A673 (cell line): ENCODE data around the gene BLID. TPM values are rescaled to one million over a fixed set of nuclear protein-coding genes. Genes with fewer than 3 reads are reported as not detected.

Source experiments
- BruUV-seq: library from RNA; stranded (reverse); fragments of 400-500 nt; replicated peaks from 2 replicates; lab custom pipeline; 2021; lab: Mats Ljungman, UMichigan
- CTCF ChIA-PET: fragments of 300-600 bp; sonication (Branson Sonifier 250); formaldehyde crosslinking; loops from one replicate; lab custom pipeline; 2022; ENCODE audit warnings: antibody characterized with exemption; lab: Charles Lee
- POLR2A ChIA-PET: fragments of 300-600 bp; sonication (Branson Sonifier 250); formaldehyde crosslinking; loops from one replicate; lab custom pipeline; 2022; ENCODE audit warnings: antibody characterized with exemption; ENCODE audit not compliant: low non-redundant PET; lab: Charles Lee
- DNase-seq: peaks from one replicate; pipeline ENCODE4 v3.0.0-alpha.2; 2015; ENCODE audit warnings: low spot score
- H3K27ac ChIP-seq: fragments of 200-600 bp; sonication (generic); 2 replicates; pipeline ENCODE4 v1.5.1; 2016; ENCODE audit warnings: mixed run types, low read depth, mild to moderate bottlenecking, mixed read lengths, antibody characterized with exemption, low read length; ENCODE audit not compliant: poor library complexity, severe bottlenecking
- H3K27me3 ChIP-seq: fragments of 200-600 bp; sonication (generic); replicated peaks from 2 replicates; pipeline ENCODE4 v1.6.1; 2017; ENCODE audit warnings: mixed run types, low read depth, mild to moderate bottlenecking, mixed read lengths, antibody characterized with exemption, low read length; ENCODE audit not compliant: insufficient read depth, poor library complexity
- H3K36me3 ChIP-seq: fragments of 200-600 bp; sonication (generic); 2 replicates; pipeline ENCODE4 v1.6.1; 2016; ENCODE audit warnings: mixed run types, mild to moderate bottlenecking, mixed read lengths, antibody characterized with exemption, low read length; ENCODE audit not compliant: insufficient read depth, poor library complexity, severe bottlenecking
- H3K4me1 ChIP-seq: fragments of 200-600 bp; sonication (generic); 2 replicates; pipeline ENCODE4 v1.6.1; 2017; ENCODE audit warnings: mixed run types, mild to moderate bottlenecking, mixed read lengths, antibody characterized with exemption, low read length; ENCODE audit not compliant: insufficient read depth, poor library complexity, severe bottlenecking
- H3K4me3 ChIP-seq: fragments of 200-600 bp; sonication (generic); 2 replicates; pipeline ENCODE4 v1.5.1; 2016; ENCODE audit warnings: low read depth, mixed run types, mild to moderate bottlenecking, mixed read lengths, low read length; ENCODE audit not compliant: poor library complexity, severe bottlenecking
- H3K9me3 ChIP-seq: fragments of 200-600 bp; sonication (generic); 2 replicates; pipeline ENCODE4 v1.6.1; 2016; ENCODE audit warnings: mixed run types, low read depth, mild to moderate bottlenecking, mixed read lengths, antibody characterized with exemption, low read length; ENCODE audit not compliant: poor library complexity, severe bottlenecking
- EZH2 ChIP-seq: fragments of 200-600 bp; sonication (generic); IDR thresholded peaks from 2 replicates; pipeline ENCODE4 v1.6.1; 2017; ENCODE audit warnings: borderline replicate concordance, low read depth, mild to moderate bottlenecking, mixed read lengths, antibody characterized with exemption, low read length; ENCODE audit not compliant: poor library complexity, severe bottlenecking
- intact Hi-C: fragments of 100-400 bp; cut with micrococcal nuclease; formaldehyde crosslinking; loops from one replicate; pipeline ENCODE4 v1.10.0; 2022; ENCODE audit not compliant: unreplicated experiment
- total RNA-seq: library from RNA; stranded (reverse); gene quantifications from 2 replicates; pipeline ENCODE4 v1.2.3, GENCODE V29; 2021
- TF ChIP-seq, protein P1 (sequence below): fragments of 300-800, 200-600 bp; sonication (generic); conservative IDR thresholded peaks from 2 replicates; pipeline ENCODE4 v1.5.1; 2017; ENCODE audit warnings: low read depth, mild to moderate bottlenecking, antibody characterized with exemption, low read length, moderate library complexity, mixed read lengths

BLID gene
- total RNA-seq, 1 experiment from 2014 or later: 0.82 TPM

- ChIA-PET CTCF (no interaction called here), POLR2A (no interaction called here)
- intact Hi-C loops: loop anchor here (5.0 kb wide), 2 partner anchors 43 to 52 kb away; no protein-coding TSS in a partner anchor
- Histone ChIP-seq H3K4me1 (peaks cover 38% of the 10 kb centered on the region), H3K9me3 (no peaks in the 10 kb centered on the region), H3K27me3 (no peaks in the 10 kb centered on the region), H3K36me3 (no peaks in the 10 kb centered on the region), H3K27ac (peak overlapping the region; percentile 81), H3K4me3 (peak overlapping the region; percentile 49)
- peak; percentile 90 for DNase-seq
- TF ChIP-seq, protein P1, sequence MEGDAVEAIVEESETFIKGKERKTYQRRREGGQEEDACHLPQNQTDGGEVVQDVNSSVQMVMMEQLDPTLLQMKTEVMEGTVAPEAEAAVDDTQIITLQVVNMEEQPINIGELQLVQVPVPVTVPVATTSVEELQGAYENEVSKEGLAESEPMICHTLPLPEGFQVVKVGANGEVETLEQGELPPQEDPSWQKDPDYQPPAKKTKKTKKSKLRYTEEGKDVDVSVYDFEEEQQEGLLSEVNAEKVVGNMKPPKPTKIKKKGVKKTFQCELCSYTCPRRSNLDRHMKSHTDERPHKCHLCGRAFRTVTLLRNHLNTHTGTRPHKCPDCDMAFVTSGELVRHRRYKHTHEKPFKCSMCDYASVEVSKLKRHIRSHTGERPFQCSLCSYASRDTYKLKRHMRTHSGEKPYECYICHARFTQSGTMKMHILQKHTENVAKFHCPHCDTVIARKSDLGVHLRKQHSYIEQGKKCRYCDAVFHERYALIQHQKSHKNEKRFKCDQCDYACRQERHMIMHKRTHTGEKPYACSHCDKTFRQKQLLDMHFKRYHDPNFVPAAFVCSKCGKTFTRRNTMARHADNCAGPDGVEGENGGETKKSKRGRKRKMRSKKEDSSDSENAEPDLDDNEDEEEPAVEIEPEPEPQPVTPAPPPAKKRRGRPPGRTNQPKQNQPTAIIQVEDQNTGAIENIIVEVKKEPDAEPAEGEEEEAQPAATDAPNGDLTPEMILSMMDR: no peak
- TF ChIP-seq EZH2: no peak
- BruUV-seq: no TSS peak
Observed at GRCh38 chr11:122159173-122159721, 43.2 kb upstream of the BLID start.

DNA sequence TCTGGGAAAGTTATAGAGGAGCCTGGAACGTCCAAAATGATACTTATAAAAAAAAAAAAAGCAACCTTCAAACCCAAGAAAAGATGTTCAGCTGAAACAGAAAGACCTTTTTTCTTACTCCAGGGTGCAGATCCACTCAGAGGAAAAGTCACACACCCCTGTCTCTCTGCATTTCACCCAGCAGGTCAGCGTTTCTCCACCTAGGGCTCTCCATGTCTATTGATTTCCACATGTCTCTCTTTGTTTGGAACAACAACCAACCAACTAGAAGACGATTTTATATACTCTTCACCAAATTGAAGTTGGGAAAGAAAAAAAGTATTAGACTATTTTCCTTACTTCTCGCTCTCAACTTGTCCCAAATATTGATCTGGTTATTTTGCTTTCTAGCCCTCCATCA, 42.2 kb upstream of the BLID start:
- no TSS peak for BruUV-seq
- DNase-seq: no peak
- ChIA-PET POLR2A (no interaction called here), CTCF (no interaction called here)
- Histone ChIP-seq H3K36me3 (no peaks in the 10 kb centered on the region), H3K9me3 (no peaks in the 10 kb centered on the region), H3K4me3 (peak overlapping the region; percentile 49), H3K27ac (peak overlapping the region; percentile 81), H3K27me3 (no peaks in the 10 kb centered on the region), H3K4me1 (peaks cover 45% of the 10 kb centered on the region)
- intact Hi-C loops: loop anchor here (5.0 kb wide), 2 partner anchors 44 to 51 kb away; no protein-coding TSS in a partner anchor
- no peak for TF ChIP-seq EZH2
- TF ChIP-seq, protein P1: no peak

GRCh38 chr11:122157653-122158161, 41.7 kb upstream of the BLID start:
- H3K27ac ChIP-seq: peak overlapping the region; percentile 81
- intact Hi-C loops: loop anchor here (5.0 kb wide), 2 partner anchors 45 to 50 kb away; no protein-coding TSS in a partner anchor
- TF ChIP-seq, protein P1: no peak
- TF ChIP-seq EZH2: no peak
- BruUV-seq: no TSS peak
- peaks cover 45% of the 10 kb centered on the region for H3K4me1 ChIP-seq
- H3K9me3 ChIP-seq: no peaks in the 10 kb centered on the region
- no peaks in the 10 kb centered on the region for H3K36me3 ChIP-seq
- ChIA-PET POLR2A (interaction anchor here (0.5 kb wide), 2 partner anchors 30 to 488 kb away, joined by 3 to 7 read pairs; no protein-coding TSS in a partner anchor), CTCF (no interaction called here)
- no peaks in the 10 kb centered on the region for H3K27me3 ChIP-seq
- peak overlapping the region; percentile 49 for H3K4me3 ChIP-seq
- peak; percentile 51 for DNase-seq
